B cell (primary cell): Measurements from ENCODE around the gene CRISPLD2. TPM values are rescaled to one million over a fixed set of nuclear protein-coding genes. Genes with fewer than 3 reads are reported as not detected.

ENCODE experiments used
- ATAC-seq: fragments of 200-7000 bp; cut with Tn5 transposase; one replicate; pipeline ENCODE4 v1.10.0; 2021; ENCODE audit warnings: low read depth, mild to moderate bottlenecking, moderate number of reproducible peaks, moderate library complexity
- CTCF ChIA-PET: fragments of 350-600 bp; sonication (Branson Sonifier 250); formaldehyde crosslinking; loops from one replicate; lab custom pipeline; 2021; ENCODE audit warnings: antibody characterized with exemption, inconsistent platforms; lab: Charles Lee
- POLR2A ChIA-PET: fragments of 350-600 bp; sonication (Branson Sonifier 250); formaldehyde crosslinking; loops from one replicate; lab custom pipeline; 2021; ENCODE audit warnings: antibody characterized with exemption; lab: Charles Lee
- DNase-seq: peaks from one replicate; pipeline ENCODE4 v3.0.0; 2013
- H2AFZ ChIP-seq: 2 replicates; pipeline ENCODE4 v1.6.1; 2012; ENCODE audit warnings: mild to moderate bottlenecking, low read depth, low read length; ENCODE audit not compliant: insufficient read depth, poor library complexity, severe bottlenecking
- H3K27ac ChIP-seq, 2 donors: 1 replicate in 1 of 2; 2 replicates in 1 of 2; pipeline ENCODE4 v1.5.1; 2012 to 2013; ENCODE audit warnings: low read length in 2 of 2, mild to moderate bottlenecking in 2 of 2, moderate library complexity in 1 of 2
- H3K27me3 ChIP-seq, 4 experiments: fragments of 200-600 bp in 1 of 4; sonication (generic) in 1 of 4; replicated peaks in 1 of 4; 1 replicate in 2 of 4; 2 replicates in 2 of 4; pipeline versions ENCODE4 v1.6.1 to v1.7.0; 2013 to 2016; ENCODE audit warnings: low read length in 3 of 4, mild to moderate bottlenecking in 2 of 4, mixed read lengths in 1 of 4, moderate library complexity in 1 of 4; ENCODE audit not compliant: insufficient read depth in 4 of 4, control insufficient read depth in 3 of 4; ENCODE audit errors: control extremely low read depth in 1 of 4
- H3K36me3 ChIP-seq, 2 experiments: replicated peaks in 1 of 2; 1 replicate in 1 of 2; 2 replicates in 1 of 2; pipeline versions ENCODE4 v1.6.1 to v1.7.1; 2013; ENCODE audit warnings: low read length in 1 of 2; ENCODE audit not compliant: insufficient read depth in 2 of 2, control insufficient read depth in 1 of 2; ENCODE audit errors: control extremely low read depth in 1 of 2, extremely low read depth in 1 of 2
- H3K4me1 ChIP-seq, 2 donors: fragments of 200-600 bp in 1 of 2; sonication (generic) in 1 of 2; 1 replicate in 1 of 2; 2 replicates in 1 of 2; pipeline versions ENCODE4 v1.5.1 to v1.6.1; 2013 to 2017; ENCODE audit warnings: low read length in 2 of 2; ENCODE audit not compliant: control insufficient read depth in 2 of 2, insufficient read depth in 2 of 2
- H3K4me2 ChIP-seq: replicated peaks from 2 replicates; pipeline ENCODE3; 2012; ENCODE audit warnings: mild to moderate bottlenecking, low read depth, low read length; ENCODE audit not compliant: poor library complexity, severe bottlenecking
- H3K4me3 ChIP-seq, 5 experiments: fragments of 200-600 bp in 1 of 5; sonication (generic) in 1 of 5; 1 replicate in 3 of 5; 2 replicates in 2 of 5; pipeline versions ENCODE4 v1.5.1 to v1.7.0; 2011 to 2016; ENCODE audit warnings: low read length in 4 of 5, mild to moderate bottlenecking in 4 of 5, low read depth in 2 of 5, control low read depth in 1 of 5, moderate library complexity in 1 of 5; ENCODE audit not compliant: insufficient read depth in 1 of 5; ENCODE audit errors: control extremely low read depth in 1 of 5, extremely low read depth in 1 of 5
- H3K79me2 ChIP-seq: fragments of 200-600 bp; sonication (generic); one replicate; pipeline ENCODE4 v1.6.0; 2016; ENCODE audit warnings: low read length; ENCODE audit not compliant: control insufficient read depth, insufficient read depth
- H3K9ac ChIP-seq: fragments of 200-600 bp; sonication (generic); 2 replicates; pipeline ENCODE4 v1.6.1; 2017; ENCODE audit warnings: mild to moderate bottlenecking, low read length, moderate library complexity
- H3K9me3 ChIP-seq, 3 donors: one replicate each; pipeline versions ENCODE4 v1.6.1 to v1.7.1; 2013; ENCODE audit warnings: low read length in 2 of 3; ENCODE audit not compliant: control insufficient read depth in 2 of 3, insufficient read depth in 1 of 3; ENCODE audit errors: control extremely low read depth in 1 of 3
- H4K20me1 ChIP-seq: 2 replicates; pipeline ENCODE4 v1.6.0; 2012; ENCODE audit warnings: mild to moderate bottlenecking, low read length; ENCODE audit not compliant: insufficient read depth, control insufficient read depth, poor library complexity, severe bottlenecking
- H3K27ac Mint-ChIP-seq: one replicate; pipeline ENCODE4 v1.8.0; 2021; ENCODE audit warnings: mixed read lengths
- H3K27me3 Mint-ChIP-seq: one replicate; pipeline ENCODE4 v1.8.0; 2021; ENCODE audit warnings: mixed read lengths
- H3K4me1 Mint-ChIP-seq: one replicate; pipeline ENCODE4 v1.8.0; 2021; ENCODE audit warnings: mixed read lengths
- H3K4me3 Mint-ChIP-seq: one replicate; pipeline ENCODE4 v1.8.0; 2021; ENCODE audit warnings: mixed read lengths
- H3K9me3 Mint-ChIP-seq: one replicate; pipeline ENCODE4 v1.8.0; 2022; ENCODE audit warnings: mixed read lengths; ENCODE audit not compliant: insufficient read depth
- EZH2 ChIP-seq: IDR thresholded peaks from 2 replicates; pipeline ENCODE4 v1.6.1; 2012; ENCODE audit warnings: borderline replicate concordance, low read depth, mild to moderate bottlenecking, moderate library complexity, low read length; ENCODE audit not compliant: insufficient read depth, poor library complexity, severe bottlenecking
- WGBS: methylation state at CpG from one replicate; pipeline ENCODE4 v1.1.5; 2013; ENCODE audit warnings: missing lambda C conversion rate; ENCODE audit not compliant: insufficient coverage; 5-methylcytosine and 5-hydroxymethylcytosine counted together
- intact Hi-C: fragments of 100-400 bp; cut with micrococcal nuclease; formaldehyde crosslinking; loops from one replicate; pipeline ENCODE4 v1.10.0; 2022
- polyA plus RNA-seq: library from polyadenylated mRNA; depleted of rRNA; stranded (reverse); fragments of >200 nt; gene quantifications from 2 replicates; pipeline ENCODE4 v1.2.3, GENCODE V29; 2012
- total RNA-seq, 2 donors: library from RNA; stranded (reverse); fragments of 120-200 nt in 1 of 2; gene quantifications; 1 replicate in 1 of 2; 2 replicates in 1 of 2; pipeline versions ENCODE4 v1.2.3 to v1.2.4, GENCODE V29; 2013 to 2022
- TF ChIP-seq, protein P1 (sequence below): fragments of 200-600 bp; IDR thresholded peaks from one replicate; pipeline ENCODE4 v1.8.0; 2022; ENCODE audit warnings: antibody characterized with exemption, mild to moderate bottlenecking

Gene CRISPLD2
- total and polyA plus RNA-seq, 2 donors (not counting 1 experiment from before 2014, with no cell fraction given) = 0.25 to 0.37 TPM

DNA sequence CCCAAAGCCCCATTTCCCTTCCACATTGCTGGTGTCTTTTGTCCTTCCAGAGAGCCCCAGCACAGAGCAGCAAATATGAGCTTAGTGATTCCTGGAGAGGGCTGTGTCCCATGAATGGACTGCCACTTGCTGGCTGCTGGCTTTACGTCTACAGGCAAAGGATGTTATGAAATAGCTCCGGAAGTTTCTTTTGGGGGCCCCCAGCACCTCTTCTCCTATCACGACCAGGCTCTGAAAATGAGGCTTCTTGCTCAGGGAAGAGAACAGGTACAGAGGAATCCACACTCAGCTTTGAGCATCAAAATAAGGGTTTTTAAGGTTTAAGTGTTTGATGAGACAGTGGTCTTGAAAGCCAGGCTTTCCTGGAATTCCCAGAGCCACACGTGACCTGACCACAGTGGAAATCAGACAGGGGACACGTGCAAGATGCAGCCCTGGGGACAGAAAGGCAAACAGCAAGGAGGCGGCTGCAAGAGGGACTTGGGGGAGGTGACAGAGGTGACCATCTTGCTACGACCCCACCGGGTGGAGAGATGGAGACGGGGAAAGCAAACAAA, 133.5 kb downstream of the CRISPLD2 start:
- H3K4me3 ChIP-seq = no peak overlapping the region
- 29% methylated on average over 2 of the region's 9 CpGs for WGBS
- H4K20me1 ChIP-seq = no peaks in the 10 kb centered on the region
- no peak for DNase-seq
- no peak for ATAC-seq
- H2AFZ ChIP-seq = no peak overlapping the region
- H3K9ac ChIP-seq = no peak overlapping the region
- no peak overlapping the region for H3K27ac ChIP-seq
- intact Hi-C loops = loop anchor here (2.0 kb wide), 1 partner anchor 330 kb away; no protein-coding TSS in a partner anchor
- Mint-ChIP-seq H3K27me3 (peaks cover 8% of the 10 kb centered on the region), H3K4me1 (peaks cover under 1% of the 10 kb centered on the region), H3K9me3 (no peaks in the 10 kb centered on the region), H3K4me3 (no peak overlapping the region), H3K27ac (no peak overlapping the region)
- CTCF ChIA-PET = interaction anchor here (0.9 to 6.4 kb wide), 19 partner anchors 8 to 390 kb away, joined by 3 to 138 read pairs (median 5); partner anchors contain the start of gene ZDHHC7
- H3K9me3 ChIP-seq = peaks cover 0 to 11% (median 0%) of the 10 kb centered on the region in 3 donors
- no peak overlapping the region for H3K4me2 ChIP-seq
- TF ChIP-seq, protein P1, sequence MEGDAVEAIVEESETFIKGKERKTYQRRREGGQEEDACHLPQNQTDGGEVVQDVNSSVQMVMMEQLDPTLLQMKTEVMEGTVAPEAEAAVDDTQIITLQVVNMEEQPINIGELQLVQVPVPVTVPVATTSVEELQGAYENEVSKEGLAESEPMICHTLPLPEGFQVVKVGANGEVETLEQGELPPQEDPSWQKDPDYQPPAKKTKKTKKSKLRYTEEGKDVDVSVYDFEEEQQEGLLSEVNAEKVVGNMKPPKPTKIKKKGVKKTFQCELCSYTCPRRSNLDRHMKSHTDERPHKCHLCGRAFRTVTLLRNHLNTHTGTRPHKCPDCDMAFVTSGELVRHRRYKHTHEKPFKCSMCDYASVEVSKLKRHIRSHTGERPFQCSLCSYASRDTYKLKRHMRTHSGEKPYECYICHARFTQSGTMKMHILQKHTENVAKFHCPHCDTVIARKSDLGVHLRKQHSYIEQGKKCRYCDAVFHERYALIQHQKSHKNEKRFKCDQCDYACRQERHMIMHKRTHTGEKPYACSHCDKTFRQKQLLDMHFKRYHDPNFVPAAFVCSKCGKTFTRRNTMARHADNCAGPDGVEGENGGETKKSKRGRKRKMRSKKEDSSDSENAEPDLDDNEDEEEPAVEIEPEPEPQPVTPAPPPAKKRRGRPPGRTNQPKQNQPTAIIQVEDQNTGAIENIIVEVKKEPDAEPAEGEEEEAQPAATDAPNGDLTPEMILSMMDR = no peak
- no peak for TF ChIP-seq EZH2
- peaks cover 0 to 12% (median 1%) of the 10 kb centered on the region in 4 experiments for H3K27me3 ChIP-seq
- no peaks in the 10 kb centered on the region for H3K36me3 ChIP-seq
- POLR2A ChIA-PET = no interaction called here
- H3K4me1 ChIP-seq = peaks cover 0 to 6% of the 10 kb centered on the region in 2 donors
- no peaks in the 10 kb centered on the region for H3K79me2 ChIP-seq

DNA sequence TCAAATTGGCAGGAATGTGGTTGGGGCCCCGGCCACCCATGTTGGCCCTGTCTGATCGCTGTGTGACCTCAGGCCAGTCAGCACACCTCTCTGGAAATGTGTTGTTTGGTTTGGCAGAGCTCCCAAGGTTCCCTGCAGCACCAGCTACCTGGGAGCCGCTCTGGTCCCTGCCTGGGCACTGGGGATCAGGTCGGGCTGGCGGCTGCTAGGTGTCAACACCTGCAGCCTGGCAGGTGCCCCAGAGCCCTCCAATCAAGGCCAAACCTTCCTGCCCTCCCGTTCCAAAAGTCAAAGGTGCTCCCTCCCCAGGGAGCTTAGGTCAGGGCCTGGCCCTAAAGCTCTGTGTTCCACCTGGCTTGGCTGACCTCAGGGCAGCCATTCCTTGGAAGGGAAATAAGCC, 135.6 kb downstream of the CRISPLD2 start:
- no peak overlapping the region for H3K4me2 ChIP-seq
- intact Hi-C loops = no loop called here
- 92% methylated on average over 6 of the region's 6 CpGs for WGBS
- no peaks in the 10 kb centered on the region for H3K4me1 Mint-ChIP-seq
- no peak overlapping the region for H3K4me3 ChIP-seq
- no peaks in the 10 kb centered on the region for H4K20me1 ChIP-seq
- H3K9ac ChIP-seq = no peak overlapping the region
- no peak overlapping the region for H3K27ac Mint-ChIP-seq
- H2AFZ ChIP-seq = no peak overlapping the region
- TF ChIP-seq, protein P1 = no peak
- TF ChIP-seq EZH2 = no peak
- H3K4me1 ChIP-seq = no peaks in the 10 kb centered on the region
- CTCF ChIA-PET = interaction anchor here (1.0 to 6.4 kb wide), 5 partner anchors 17 to 333 kb away, joined by 3 to 138 read pairs (median 4); no protein-coding TSS in a partner anchor
- no peak for DNase-seq
- peaks cover 3% of the 10 kb centered on the region for H3K27me3 Mint-ChIP-seq
- H3K79me2 ChIP-seq = no peaks in the 10 kb centered on the region
- H3K36me3 ChIP-seq = no peaks in the 10 kb centered on the region
- POLR2A ChIA-PET = no interaction called here
- no peak overlapping the region for H3K27ac ChIP-seq
- no peak for ATAC-seq
- H3K9me3 ChIP-seq = peaks cover 0 to 4% (median 0%) of the 10 kb centered on the region in 3 donors
- H3K9me3 Mint-ChIP-seq = no peaks in the 10 kb centered on the region
- no peak overlapping the region for H3K4me3 Mint-ChIP-seq
- peaks cover 0 to 4% (median 0%) of the 10 kb centered on the region in 4 experiments for H3K27me3 ChIP-seq
